Liver (tissue), 9 donors: Measurements from ENCODE around the gene HSD11B1L. TPM values are rescaled to one million over a fixed set of nuclear protein-coding genes. Genes with fewer than 3 reads are reported as not detected.

Experiments
- DNase-seq: peaks from one replicate; pipeline ENCODE4 v3.0.0-alpha.2; 2017; ENCODE audit warnings: low spot score
- H3K27ac ChIP-seq, 2 donors: one replicate each; pipeline ENCODE4 v1.7.0; 2013; ENCODE audit warnings: inconsistent platforms in 2 of 2, low read length in 2 of 2, control low read depth in 1 of 2, low read depth in 1 of 2, mild to moderate bottlenecking in 1 of 2
- H3K27me3 ChIP-seq, 4 donors: one replicate each; pipeline versions ENCODE4 v1.6.1 to v1.7.0; 2013; ENCODE audit warnings: low read length in 3 of 4, inconsistent platforms in 1 of 4, mild to moderate bottlenecking in 1 of 4, moderate library complexity in 1 of 4; ENCODE audit not compliant: control insufficient read depth in 4 of 4, insufficient read depth in 4 of 4
- H3K36me3 ChIP-seq, 4 donors: one replicate each; pipeline versions ENCODE4 v1.6.1 to v1.7.0; 2013; ENCODE audit warnings: low read length in 3 of 4, mild to moderate bottlenecking in 3 of 4, low read depth in 1 of 4, moderate library complexity in 1 of 4; ENCODE audit not compliant: control insufficient read depth in 4 of 4, insufficient read depth in 3 of 4
- H3K4me1 ChIP-seq, 4 donors: one replicate each; pipeline versions ENCODE4 v1.6.1 to v1.7.0; 2013; ENCODE audit warnings: low read length in 3 of 4, mild to moderate bottlenecking in 3 of 4, moderate library complexity in 1 of 4; ENCODE audit not compliant: control insufficient read depth in 4 of 4, insufficient read depth in 4 of 4
- H3K4me3 ChIP-seq, 3 donors: one replicate each; pipeline versions ENCODE4 v1.6.1 to v1.7.0; 2013; ENCODE audit warnings: low read length in 3 of 3, control low read depth in 1 of 3, low read depth in 1 of 3, mild to moderate bottlenecking in 1 of 3
- H3K9ac ChIP-seq, 2 donors: one replicate each; pipeline ENCODE4 v1.7.0; 2013; ENCODE audit warnings: low read length in 2 of 2, mild to moderate bottlenecking in 2 of 2, moderate library complexity in 2 of 2, control low read depth in 1 of 2, low read depth in 1 of 2
- H3K9me3 ChIP-seq, 4 donors: one replicate each; pipeline versions ENCODE4 v1.6.1 to v1.7.0; 2013; ENCODE audit warnings: low read length in 3 of 4; ENCODE audit not compliant: control insufficient read depth in 4 of 4
- CTCF ChIP-seq: fragments of 150-350 bp; IDR thresholded peaks from 2 replicates; pipeline ENCODE4 v1.5.1; 2017; ENCODE audit warnings: improper control_type of control experiment, low read depth, low read length; ENCODE audit not compliant: missing input control
- EGR1 ChIP-seq, 2 donors: IDR thresholded peaks; 2 replicates each; pipeline ENCODE4 v1.6.1; 2016 to 2018; ENCODE audit warnings: antibody characterized with exemption in 2 of 2, low read depth in 2 of 2
- FOXA1 ChIP-seq: IDR thresholded peaks from 2 replicates; pipeline ENCODE4 v1.6.1; 2016; ENCODE audit warnings: antibody characterized with exemption
- FOXA2 ChIP-seq: IDR thresholded peaks from 2 replicates; pipeline ENCODE4 v1.6.1; 2016; ENCODE audit warnings: antibody characterized with exemption
- GABPA ChIP-seq, 2 donors: IDR thresholded peaks in 1 of 2; conservative IDR thresholded peaks in 1 of 2; 2 replicates each; pipeline ENCODE4 v1.6.1; 2016; ENCODE audit warnings: antibody characterized with exemption in 2 of 2, mild to moderate bottlenecking in 1 of 2, moderate library complexity in 1 of 2
- HNF4G ChIP-seq: IDR thresholded peaks from 2 replicates; pipeline ENCODE4 v1.6.1; 2016; ENCODE audit warnings: antibody characterized with exemption
- JUND ChIP-seq, 2 donors: IDR thresholded peaks; 2 replicates each; pipeline ENCODE4 v1.6.1; 2016; ENCODE audit warnings: antibody characterized with exemption in 2 of 2
- REST ChIP-seq: IDR thresholded peaks from 2 replicates; pipeline ENCODE4 v1.6.1; 2016; ENCODE audit warnings: antibody characterized with exemption, mild to moderate bottlenecking
- RXRA ChIP-seq, 2 donors: IDR thresholded peaks; 2 replicates each; pipeline ENCODE4 v1.6.1; 2017 to 2018; ENCODE audit warnings: antibody characterized with exemption in 2 of 2, mild to moderate bottlenecking in 1 of 2
- SP1 ChIP-seq: IDR thresholded peaks from 2 replicates; pipeline ENCODE4 v1.6.1; 2018; ENCODE audit warnings: antibody characterized with exemption, mild to moderate bottlenecking
- TAF1 ChIP-seq: conservative IDR thresholded peaks from 2 replicates; pipeline ENCODE4 v1.6.1; 2016; ENCODE audit warnings: antibody characterized with exemption, mild to moderate bottlenecking
- WGBS: extraction: QIAGEN DNeasy Blood & Tissue Kit; methylation state at CpG from one replicate; pipeline ENCODE4 v1.1.7; 2013; 5-methylcytosine and 5-hydroxymethylcytosine counted together
- polyA plus RNA-seq, 2 donors: library from polyadenylated mRNA; stranded (reverse) in 1 of 2; unstranded in 1 of 2; fragments of 200-250 nt in 1 of 2; fragments of >200 nt in 1 of 2; fragmentation: Nextera tagmentation in 1 of 2; extraction: Ambion mirVana in 1 of 2; gene quantifications; one replicate each; pipeline versions ENCODE4 v1.2.1 to v1.2.3, GENCODE V29; 2013 to 2015
- total RNA-seq, 2 donors: library from RNA; depleted of rRNA; stranded (reverse); fragments of >200 nt; gene quantifications; one replicate each; pipeline ENCODE4 v1.2.3, GENCODE V29; 2014
- TF ChIP-seq, protein P1 (sequence below): IDR thresholded peaks from 2 replicates; pipeline ENCODE4 v1.6.1; 2016; ENCODE audit warnings: antibody characterized with exemption
- TF ChIP-seq, protein P2 (sequence below): IDR thresholded peaks from 2 replicates; pipeline ENCODE4 v1.6.1; 2016; ENCODE audit warnings: antibody characterized with exemption
- TF ChIP-seq, protein P3 (sequence below): IDR thresholded peaks from 2 replicates; pipeline ENCODE4 v1.6.1; 2016; ENCODE audit warnings: antibody characterized with exemption
- donor health status: healthy.
- donor health status: healthy.
- donor health status: healthy.
- donor health status: healthy.
- donor health status: healthy.

The HSD11B1L gene
- total and polyA plus RNA-seq, 4 donors: 1.3 to 2.5 (median 1.9) TPM

GRCh38 chr19:5682107-5682482 is 1.3 kb downstream of the HSD11B1L start (continued):
- TF ChIP-seq CTCF (no peak), GABPA (IDR thresholded peaks at IDR 0.05 in 1 of 2, conservative IDR thresholded peaks at IDR 0.05 in 1 of 2) (no peak)

GRCh38 chr19:5683177-5683886 is 2.5 kb downstream of the HSD11B1L start:
- TF ChIP-seq TAF1 (no peak), EGR1 (IDR thresholded peaks at IDR 0.05; ENCODE audit: low read depth in 2 of 2) (no peak), HNF4G (no peak), CTCF (no peak), SP1 (no peak), JUND (IDR thresholded peaks at IDR 0.05) (no peak)
- DNase-seq: no peak
- peaks cover 9 to 24% (median 15%) of the 10 kb centered on the region in 4 donors for H3K4me1 ChIP-seq
- no peaks in the 10 kb centered on the region for H3K27me3 ChIP-seq
- no peak overlapping the region for H3K27ac ChIP-seq
- no peaks in the 10 kb centered on the region for H3K36me3 ChIP-seq
- no peaks in the 10 kb centered on the region for H3K9me3 ChIP-seq
- no peak overlapping the region for H3K4me3 ChIP-seq
- 95% methylated on average over 10 of the region's 10 CpGs for WGBS
- H3K9ac ChIP-seq: no peak overlapping the region

DNA sequence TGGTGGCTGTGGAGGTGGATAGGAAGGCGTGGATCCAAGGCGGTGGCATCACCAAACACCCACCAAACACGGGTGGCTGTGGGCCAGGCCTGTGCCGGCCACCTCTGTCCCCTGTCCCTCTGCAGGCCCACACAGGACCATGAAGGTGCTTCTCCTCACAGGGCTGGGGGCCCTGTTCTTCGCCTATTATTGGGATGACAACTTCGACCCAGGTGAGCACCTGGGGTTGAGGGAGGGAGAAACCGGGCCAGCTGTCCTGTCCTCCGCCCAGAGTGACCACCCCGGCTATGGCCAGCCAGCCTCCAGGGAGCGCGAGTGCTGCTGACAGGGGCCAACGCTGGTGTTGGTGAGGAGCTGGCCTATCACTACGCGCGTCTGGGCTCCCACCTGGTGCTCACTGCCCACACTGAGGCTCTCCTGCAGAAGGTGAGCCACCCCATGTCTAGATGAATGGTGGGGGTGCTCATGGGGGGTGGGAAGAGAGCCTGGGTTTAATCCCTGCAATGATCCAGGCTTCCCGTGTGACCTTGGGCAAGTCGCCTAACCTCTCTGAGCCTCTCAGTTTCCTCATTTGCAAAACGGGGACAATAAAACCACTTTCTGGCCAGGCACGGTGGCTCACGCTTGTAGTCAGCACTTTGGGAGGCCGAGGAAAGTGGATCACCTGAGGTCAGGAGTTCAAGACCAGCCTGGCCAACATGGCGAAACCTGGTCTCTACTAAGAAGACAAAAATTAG is 4.0 kb downstream of the HSD11B1L start:
- Histone ChIP-seq H3K9ac (no peak overlapping the region), H3K4me1 (peaks cover 2 to 16% (median 11%) of the 10 kb centered on the region in 4 donors), H3K27me3 (no peaks in the 10 kb centered on the region), H3K4me3 (no peak overlapping the region), H3K9me3 (no peaks in the 10 kb centered on the region), H3K27ac (no peak overlapping the region), H3K36me3 (no peaks in the 10 kb centered on the region)
- no peak for DNase-seq
- WGBS: 93% methylated on average over 22 of the region's 22 CpGs
- TF ChIP-seq FOXA2 (no peak), EGR1 (IDR thresholded peaks at IDR 0.05; ENCODE audit: low read depth in 2 of 2) (no peak), GABPA (IDR thresholded peaks at IDR 0.05 in 1 of 2, conservative IDR thresholded peaks at IDR 0.05 in 1 of 2) (no peak), REST (no peak), HNF4G (no peak), JUND (IDR thresholded peaks at IDR 0.05) (no peak), CTCF (no peak), RXRA (IDR thresholded peaks at IDR 0.05) (no peak), TAF1 (no peak), SP1 (no peak), FOXA1 (no peak)
- TF ChIP-seq, protein P1, sequence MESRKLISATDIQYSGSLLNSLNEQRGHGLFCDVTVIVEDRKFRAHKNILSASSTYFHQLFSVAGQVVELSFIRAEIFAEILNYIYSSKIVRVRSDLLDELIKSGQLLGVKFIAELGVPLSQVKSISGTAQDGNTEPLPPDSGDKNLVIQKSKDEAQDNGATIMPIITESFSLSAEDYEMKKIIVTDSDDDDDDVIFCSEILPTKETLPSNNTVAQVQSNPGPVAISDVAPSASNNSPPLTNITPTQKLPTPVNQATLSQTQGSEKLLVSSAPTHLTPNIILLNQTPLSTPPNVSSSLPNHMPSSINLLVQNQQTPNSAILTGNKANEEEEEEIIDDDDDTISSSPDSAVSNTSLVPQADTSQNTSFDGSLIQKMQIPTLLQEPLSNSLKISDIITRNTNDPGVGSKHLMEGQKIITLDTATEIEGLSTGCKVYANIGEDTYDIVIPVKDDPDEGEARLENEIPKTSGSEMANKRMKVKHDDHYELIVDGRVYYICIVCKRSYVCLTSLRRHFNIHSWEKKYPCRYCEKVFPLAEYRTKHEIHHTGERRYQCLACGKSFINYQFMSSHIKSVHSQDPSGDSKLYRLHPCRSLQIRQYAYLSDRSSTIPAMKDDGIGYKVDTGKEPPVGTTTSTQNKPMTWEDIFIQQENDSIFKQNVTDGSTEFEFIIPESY: no peak
- TF ChIP-seq, protein P2, sequence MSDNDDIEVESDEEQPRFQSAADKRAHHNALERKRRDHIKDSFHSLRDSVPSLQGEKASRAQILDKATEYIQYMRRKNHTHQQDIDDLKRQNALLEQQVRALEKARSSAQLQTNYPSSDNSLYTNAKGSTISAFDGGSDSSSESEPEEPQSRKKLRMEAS: no peak
- TF ChIP-seq, protein P3, sequence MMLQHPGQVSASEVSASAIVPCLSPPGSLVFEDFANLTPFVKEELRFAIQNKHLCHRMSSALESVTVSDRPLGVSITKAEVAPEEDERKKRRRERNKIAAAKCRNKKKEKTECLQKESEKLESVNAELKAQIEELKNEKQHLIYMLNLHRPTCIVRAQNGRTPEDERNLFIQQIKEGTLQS: no peak
